ENCODE measurements around the gene UGT1A6. TPM values are rescaled to one million over a fixed set of nuclear protein-coding genes. Genes with fewer than 3 reads are reported as not detected.

UGT1A6 gene
- total and polyA plus RNA-seq, 8 donors = 0.10 to 1.7 (median 0.16) TPM; not detected in 3

DNA sequence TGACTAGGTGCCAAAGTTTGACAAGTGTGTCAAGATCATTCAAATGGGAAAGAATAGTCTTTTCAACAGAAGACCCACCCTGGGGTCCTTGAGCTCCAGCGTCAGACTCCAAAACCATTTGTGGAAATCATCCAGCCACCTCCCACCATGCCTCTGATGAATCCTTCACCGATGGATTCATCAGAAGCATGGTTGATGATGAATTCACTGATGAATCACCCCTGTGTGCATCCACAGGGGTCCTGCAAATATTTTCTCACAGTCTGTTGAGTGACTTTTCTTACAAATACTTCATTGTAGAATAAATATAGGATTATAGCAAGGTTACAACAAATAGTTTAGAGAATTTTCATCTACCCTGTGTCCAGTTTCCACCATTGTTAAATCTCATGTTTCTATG is 16.6 kb upstream of the UGT1A6 start:
- intact Hi-C loops (cut with DNase I) = no loop called here
- Histone ChIP-seq H3K27me3 (no peaks in the 10 kb centered on the region), H3K4me3 (no peak overlapping the region), H3K27ac (no peak overlapping the region), H3K4me1 (no peaks in the 10 kb centered on the region), H3K36me3 (no peaks in the 10 kb centered on the region), H3K9me3 (no peaks in the 10 kb centered on the region)
- TF ChIP-seq, protein P1, sequence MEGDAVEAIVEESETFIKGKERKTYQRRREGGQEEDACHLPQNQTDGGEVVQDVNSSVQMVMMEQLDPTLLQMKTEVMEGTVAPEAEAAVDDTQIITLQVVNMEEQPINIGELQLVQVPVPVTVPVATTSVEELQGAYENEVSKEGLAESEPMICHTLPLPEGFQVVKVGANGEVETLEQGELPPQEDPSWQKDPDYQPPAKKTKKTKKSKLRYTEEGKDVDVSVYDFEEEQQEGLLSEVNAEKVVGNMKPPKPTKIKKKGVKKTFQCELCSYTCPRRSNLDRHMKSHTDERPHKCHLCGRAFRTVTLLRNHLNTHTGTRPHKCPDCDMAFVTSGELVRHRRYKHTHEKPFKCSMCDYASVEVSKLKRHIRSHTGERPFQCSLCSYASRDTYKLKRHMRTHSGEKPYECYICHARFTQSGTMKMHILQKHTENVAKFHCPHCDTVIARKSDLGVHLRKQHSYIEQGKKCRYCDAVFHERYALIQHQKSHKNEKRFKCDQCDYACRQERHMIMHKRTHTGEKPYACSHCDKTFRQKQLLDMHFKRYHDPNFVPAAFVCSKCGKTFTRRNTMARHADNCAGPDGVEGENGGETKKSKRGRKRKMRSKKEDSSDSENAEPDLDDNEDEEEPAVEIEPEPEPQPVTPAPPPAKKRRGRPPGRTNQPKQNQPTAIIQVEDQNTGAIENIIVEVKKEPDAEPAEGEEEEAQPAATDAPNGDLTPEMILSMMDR (IDR thresholded peaks at IDR 0.05) = no peak
- ATAC-seq (no peak), DNase-seq (no peak)

DNA sequence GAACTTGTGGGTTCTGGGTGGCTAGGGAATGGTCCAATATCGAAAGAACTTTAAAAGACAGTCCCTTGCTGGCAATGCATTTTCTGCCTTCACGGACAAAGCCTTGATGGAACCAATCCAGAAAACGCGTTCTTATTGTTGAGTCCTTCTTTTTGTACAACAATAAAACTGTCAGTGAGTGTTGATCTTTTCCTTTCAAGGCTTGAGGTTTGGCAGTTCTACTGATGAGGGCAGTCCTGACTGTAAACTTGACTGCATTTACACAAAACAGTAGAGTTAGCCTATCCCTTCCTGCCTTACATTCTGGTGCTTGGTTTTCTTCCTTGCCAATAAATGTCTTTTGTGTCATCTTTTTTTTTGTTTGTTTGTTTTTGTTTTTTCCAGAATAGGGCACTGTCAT is 13.5 kb upstream of the UGT1A6 start:
- Histone ChIP-seq H3K9me3 (no peaks in the 10 kb centered on the region), H3K36me3 (no peaks in the 10 kb centered on the region), H3K27me3 (no peaks in the 10 kb centered on the region), H3K27ac (no peak overlapping the region), H3K4me3 (no peak overlapping the region), H3K4me1 (no peaks in the 10 kb centered on the region)
- DNase-seq (no peak), ATAC-seq (no peak)
- TF ChIP-seq, protein P1 (IDR thresholded peaks at IDR 0.05) = no peak
- intact Hi-C loops (cut with DNase I) = no loop called here

DNA sequence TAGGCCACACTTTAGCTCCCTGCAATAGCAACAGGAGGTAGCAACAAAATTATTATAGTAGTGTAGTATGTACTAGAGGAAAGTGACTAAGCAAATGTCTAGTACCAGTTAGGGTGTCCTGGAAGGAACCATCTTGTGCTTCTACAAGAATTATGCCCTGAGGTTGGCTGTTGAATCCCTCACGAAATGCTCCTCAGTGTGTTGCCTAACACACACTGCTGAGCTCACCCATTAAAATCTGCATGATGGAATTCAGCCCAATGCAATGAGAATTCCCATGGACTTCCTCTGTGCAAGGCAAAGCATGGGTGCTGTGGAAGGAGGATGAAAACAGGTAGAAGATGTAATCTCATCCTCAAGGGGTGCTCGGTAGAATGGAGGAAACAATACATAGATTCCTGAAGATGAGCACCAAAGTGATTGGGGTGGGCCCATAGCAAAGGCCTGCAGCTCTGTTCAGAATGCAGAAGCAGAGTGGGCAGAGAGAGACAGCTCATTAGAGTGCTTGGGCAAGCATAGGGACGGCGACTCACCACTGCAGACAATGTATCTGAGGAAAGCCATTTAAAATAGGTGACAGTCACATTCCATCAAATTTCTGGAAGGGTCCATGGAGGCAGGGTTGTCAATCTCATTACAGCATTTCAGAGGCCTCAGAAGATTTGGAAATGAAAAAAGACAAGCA is 12.2 kb upstream of the UGT1A6 start:
- H3K27me3 ChIP-seq = no peaks in the 10 kb centered on the region
- no peak for ATAC-seq
- no peak for DNase-seq
- H3K4me1 ChIP-seq = no peaks in the 10 kb centered on the region
- TF ChIP-seq, protein P1 (IDR thresholded peaks at IDR 0.05) = no peak
- no peaks in the 10 kb centered on the region for H3K9me3 ChIP-seq
- H3K27ac ChIP-seq = no peak overlapping the region
- no peak overlapping the region for H3K4me3 ChIP-seq
- H3K36me3 ChIP-seq = no peaks in the 10 kb centered on the region
- intact Hi-C loops (cut with DNase I) = no loop called here

DNA sequence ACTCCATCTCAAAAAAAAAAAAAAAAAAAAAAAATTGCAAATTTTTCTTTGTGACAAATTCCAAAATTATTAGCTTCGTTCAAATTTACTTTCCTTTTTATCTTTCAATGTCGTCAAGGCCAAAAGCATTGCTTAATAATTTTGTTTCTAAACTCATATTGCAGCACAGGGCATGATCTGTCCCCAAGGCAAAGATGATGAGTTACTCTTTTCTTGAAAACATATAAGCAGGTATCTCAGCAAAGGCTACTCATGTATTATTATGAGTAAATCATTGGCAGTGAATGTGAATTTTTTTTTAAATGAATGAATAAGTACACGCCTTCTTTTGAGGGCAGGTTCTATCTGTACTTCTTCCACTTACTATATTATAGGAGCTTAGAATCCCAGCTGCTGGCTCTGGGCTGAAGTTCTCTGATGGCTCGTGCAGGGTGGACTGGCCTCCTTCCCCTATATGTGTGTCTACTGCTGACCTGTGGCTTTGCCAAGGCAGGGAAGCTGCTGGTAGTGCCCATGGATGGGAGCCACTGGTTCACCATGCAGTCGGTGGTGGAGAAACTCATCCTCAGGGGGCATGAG is 11.1 kb upstream of the UGT1A6 start, which contains the start of gene UGT1A7:
UGT1A7 (plus strand) TSS at position 381 of the 579 bp plus-strand sequence; CDS start at position 418, 37 bp downstream.
- Histone ChIP-seq H3K4me1 (no peaks in the 10 kb centered on the region), H3K27me3 (no peaks in the 10 kb centered on the region), H3K4me3 (no peak within 1 kb of the TSS), H3K36me3 (no peaks in the 10 kb centered on the region), H3K9me3 (no peaks in the 10 kb centered on the region), H3K27ac (no peak within 1 kb of the TSS)
- TF ChIP-seq, protein P1 (IDR thresholded peaks at IDR 0.05) = no peak
- no peak for DNase-seq
- intact Hi-C loops (cut with DNase I) = no loop called here
- no peak for ATAC-seq

DNA sequence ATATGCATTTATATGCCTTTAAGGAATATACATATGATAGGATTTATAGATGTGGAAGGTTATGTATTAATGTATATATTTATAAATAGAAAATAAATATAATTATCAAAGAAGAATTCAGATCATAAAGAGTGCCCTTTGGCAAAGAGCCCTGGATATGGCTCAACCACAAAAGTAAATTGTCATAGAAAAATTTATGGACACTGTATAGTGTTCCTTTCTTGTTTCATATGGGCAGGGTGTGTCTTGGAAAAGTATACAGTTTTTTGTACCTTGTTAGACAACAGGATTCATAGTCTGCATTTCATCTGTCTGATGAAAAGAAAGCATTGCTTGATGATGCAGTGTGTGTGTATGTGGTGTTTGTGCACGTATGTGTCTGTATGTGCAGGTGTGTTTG is 8.1 kb upstream of the UGT1A6 start:
- no peak for DNase-seq
- no peaks in the 10 kb centered on the region for H3K27me3 ChIP-seq
- intact Hi-C loops (cut with DNase I) = no loop called here
- TF ChIP-seq, protein P1 (IDR thresholded peaks at IDR 0.05) = no peak
- ATAC-seq = no peak
- no peaks in the 10 kb centered on the region for H3K4me1 ChIP-seq
- no peaks in the 10 kb centered on the region for H3K36me3 ChIP-seq
- H3K9me3 ChIP-seq = no peaks in the 10 kb centered on the region
- no peak overlapping the region for H3K27ac ChIP-seq
- no peak overlapping the region for H3K4me3 ChIP-seq

Measured in left lung (tissue), 10 donors.